Measurements from ENCODE around the gene PTCH1.

GRCh38 chr9:95450171-95451064, 66.4 kb downstream of the PTCH1 start:
- no peak for TF ChIP-seq CTCF (optimal IDR thresholded peaks at IDR 0.05 in 1 of 3, IDR thresholded peaks at IDR 0.05 in 1 of 3, conservative IDR thresholded peaks at IDR 0.05 in 1 of 3; ENCODE audit: extremely low read depth in 1 of 3, insufficient read depth in 2 of 3, low read length in 3 of 3)
- no peak for TF ChIP-seq EZH2 (IDR thresholded peaks at IDR 0.05; ENCODE audit: low read length)

Data from keratinocyte (primary cell).